ENCODE results near the gene CACNA1D.

- no peak for TF ChIP-seq CTCF (conservative IDR thresholded peaks at IDR 0.05 in 1 of 2, IDR thresholded peaks at IDR 0.05 in 1 of 2; ENCODE audit: low read depth in 1 of 2, low read length in 2 of 2)
- TF ChIP-seq EZH2 (IDR thresholded peaks at IDR 0.05; ENCODE audit: low read length, missing control alignments) = no peak
These were observed 200.9 kb downstream of the CACNA1D start for GRCh38 chr3:53695324-53695690.
